ENCODE measurements around the gene MAPKAP1.

GRCh38 chr9:125642311-125642710 lies 64.7 kb downstream of the MAPKAP1 start:
- TF ChIP-seq, protein P1, sequence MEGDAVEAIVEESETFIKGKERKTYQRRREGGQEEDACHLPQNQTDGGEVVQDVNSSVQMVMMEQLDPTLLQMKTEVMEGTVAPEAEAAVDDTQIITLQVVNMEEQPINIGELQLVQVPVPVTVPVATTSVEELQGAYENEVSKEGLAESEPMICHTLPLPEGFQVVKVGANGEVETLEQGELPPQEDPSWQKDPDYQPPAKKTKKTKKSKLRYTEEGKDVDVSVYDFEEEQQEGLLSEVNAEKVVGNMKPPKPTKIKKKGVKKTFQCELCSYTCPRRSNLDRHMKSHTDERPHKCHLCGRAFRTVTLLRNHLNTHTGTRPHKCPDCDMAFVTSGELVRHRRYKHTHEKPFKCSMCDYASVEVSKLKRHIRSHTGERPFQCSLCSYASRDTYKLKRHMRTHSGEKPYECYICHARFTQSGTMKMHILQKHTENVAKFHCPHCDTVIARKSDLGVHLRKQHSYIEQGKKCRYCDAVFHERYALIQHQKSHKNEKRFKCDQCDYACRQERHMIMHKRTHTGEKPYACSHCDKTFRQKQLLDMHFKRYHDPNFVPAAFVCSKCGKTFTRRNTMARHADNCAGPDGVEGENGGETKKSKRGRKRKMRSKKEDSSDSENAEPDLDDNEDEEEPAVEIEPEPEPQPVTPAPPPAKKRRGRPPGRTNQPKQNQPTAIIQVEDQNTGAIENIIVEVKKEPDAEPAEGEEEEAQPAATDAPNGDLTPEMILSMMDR (IDR thresholded peaks at IDR 0.05; ENCODE audit: low read depth, low read length) = no peak
- TF ChIP-seq POLR2A (IDR thresholded peaks at IDR 0.05; ENCODE audit: extremely low read depth, insufficient read length) (no peak), MYC (IDR thresholded peaks at IDR 0.05; ENCODE audit: low read depth, low read length) (no peak)
- TF ChIP-seq, protein P2, sequence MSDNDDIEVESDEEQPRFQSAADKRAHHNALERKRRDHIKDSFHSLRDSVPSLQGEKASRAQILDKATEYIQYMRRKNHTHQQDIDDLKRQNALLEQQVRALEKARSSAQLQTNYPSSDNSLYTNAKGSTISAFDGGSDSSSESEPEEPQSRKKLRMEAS (IDR thresholded peaks at IDR 0.05; ENCODE audit: low read depth, low read length) = no peak

Measured in NB4 (cell line).